Skeletal muscle tissue (tissue), 4 donors: ENCODE measurements around the gene KIF5C. TPM values are rescaled to one million over a fixed set of nuclear protein-coding genes. Genes with fewer than 3 reads are reported as not detected.
A peak's percentile ranks its signal among the peaks of the same experiment; 100 is the strongest.

Experiments
- H3K27ac ChIP-seq: one replicate; pipeline ENCODE4 v1.7.0; 2013; ENCODE audit warnings: mild to moderate bottlenecking, low read depth, low read length, inconsistent platforms
- H3K27me3 ChIP-seq, 3 donors: one replicate each; pipeline ENCODE4 v1.7.0; 2013; ENCODE audit warnings: low read length in 3 of 3; ENCODE audit not compliant: control insufficient read depth in 3 of 3, insufficient read depth in 3 of 3
- H3K36me3 ChIP-seq, 3 donors: one replicate each; pipeline ENCODE4 v1.7.0; 2013; ENCODE audit warnings: low read length in 3 of 3; ENCODE audit not compliant: control insufficient read depth in 3 of 3, insufficient read depth in 3 of 3
- H3K4me1 ChIP-seq, 3 donors: one replicate each; pipeline ENCODE4 v1.7.0; 2013; ENCODE audit warnings: low read length in 3 of 3, mild to moderate bottlenecking in 3 of 3; ENCODE audit not compliant: control insufficient read depth in 3 of 3, insufficient read depth in 3 of 3
- H3K4me3 ChIP-seq, 3 donors: one replicate each; pipeline ENCODE4 v1.7.0; 2013; ENCODE audit warnings: low read length in 3 of 3
- H3K9ac ChIP-seq, 3 donors: one replicate each; pipeline ENCODE4 v1.7.0; 2013; ENCODE audit warnings: low read length in 3 of 3, mild to moderate bottlenecking in 3 of 3, moderate library complexity in 2 of 3, low read depth in 1 of 3
- H3K9me3 ChIP-seq, 3 donors: one replicate each; pipeline ENCODE4 v1.7.0; 2013; ENCODE audit warnings: low read length in 3 of 3; ENCODE audit not compliant: control insufficient read depth in 3 of 3
- total RNA-seq: library from RNA; depleted of rRNA; stranded (reverse); fragments of >200 nt; gene quantifications from one replicate; pipeline ENCODE4 v1.2.3, GENCODE V29; 2014
- donor health status: Osteomylitis.

Gene KIF5C
- total RNA-seq, 1 donor from 2014 or later = 1.0 TPM

- Histone ChIP-seq H3K9me3 (no peaks in the 10 kb centered on the region), H3K27me3 (peaks cover 0 to 4% (median 0%) of the 10 kb centered on the region in 3 donors), H3K27ac (no peak overlapping the region), H3K36me3 (no peaks in the 10 kb centered on the region), H3K9ac (no peak overlapping the region), H3K4me1 (no peaks in the 10 kb centered on the region), H3K4me3 (no peak overlapping the region)
These were observed 134.8 kb downstream of the KIF5C start for GRCh38 chr2:149009576-149010461.

GRCh38 chr2:149012545-149012944 lies 137.5 kb downstream of the KIF5C start:
- Histone ChIP-seq H3K27ac (no peak overlapping the region), H3K36me3 (no peaks in the 10 kb centered on the region), H3K9ac (no peak overlapping the region), H3K4me1 (peaks cover 0 to 2% (median 0%) of the 10 kb centered on the region in 3 donors), H3K27me3 (peaks cover 0 to 4% (median 0%) of the 10 kb centered on the region in 3 donors), H3K9me3 (no peaks in the 10 kb centered on the region), H3K4me3 (no peak overlapping the region)

- Histone ChIP-seq H3K27ac (no peak overlapping the region), H3K36me3 (no peaks in the 10 kb centered on the region), H3K27me3 (no peaks in the 10 kb centered on the region)
These were observed 140.5 kb downstream of the KIF5C start for GRCh38 chr2:149015501-149015900.

GRCh38 chr2:149015926-149016563 lies 141.0 kb downstream of the KIF5C start:
- Histone ChIP-seq H3K27ac (no peak overlapping the region), H3K27me3 (no peaks in the 10 kb centered on the region), H3K4me3 (no peak overlapping the region), H3K9me3 (no peaks in the 10 kb centered on the region), H3K36me3 (no peaks in the 10 kb centered on the region), H3K4me1 (peaks cover 0 to 2% (median 0%) of the 10 kb centered on the region in 3 donors), H3K9ac (no peak overlapping the region)

More at GRCh38 chr2:149015501-149015900, 140.5 kb downstream of the KIF5C start:
- Histone ChIP-seq H3K9me3 (no peaks in the 10 kb centered on the region), H3K4me1 (peaks cover 0 to 2% (median 0%) of the 10 kb centered on the region in 3 donors), H3K9ac (no peak overlapping the region), H3K4me3 (no peak overlapping the region)

GRCh38 chr2:149017116-149017985 lies 142.3 kb downstream of the KIF5C start:
- no peak overlapping the region for H3K27ac ChIP-seq
- H3K9ac ChIP-seq = no peak overlapping the region
- H3K9me3 ChIP-seq = no peaks in the 10 kb centered on the region
- no peaks in the 10 kb centered on the region for H3K36me3 ChIP-seq
- H3K4me3 ChIP-seq = peak overlapping the region in 1 of 3 donors; percentile 35
- H3K4me1 ChIP-seq = peaks cover 0 to 2% (median 0%) of the 10 kb centered on the region in 3 donors
- no peaks in the 10 kb centered on the region for H3K27me3 ChIP-seq

- Histone ChIP-seq H3K4me1 (peaks cover 0 to 2% (median 0%) of the 10 kb centered on the region in 3 donors), H3K9me3 (no peaks in the 10 kb centered on the region), H3K27ac (no peak overlapping the region), H3K27me3 (no peaks in the 10 kb centered on the region), H3K9ac (no peak overlapping the region), H3K36me3 (no peaks in the 10 kb centered on the region), H3K4me3 (no peak overlapping the region)
These were observed 144.0 kb downstream of the KIF5C start for GRCh38 chr2:149018981-149019380.

GRCh38 chr2:149019768-149020167 lies 144.7 kb downstream of the KIF5C start:
- Histone ChIP-seq H3K4me3 (no peak overlapping the region), H3K9ac (no peak overlapping the region)

GRCh38 chr2:149020432-149020851 lies 145.4 kb downstream of the KIF5C start:
- Histone ChIP-seq H3K9ac (no peak overlapping the region), H3K4me1 (peaks cover 0 to 2% (median 0%) of the 10 kb centered on the region in 3 donors), H3K27me3 (no peaks in the 10 kb centered on the region), H3K36me3 (no peaks in the 10 kb centered on the region), H3K4me3 (no peak overlapping the region), H3K27ac (no peak overlapping the region), H3K9me3 (no peaks in the 10 kb centered on the region)

More at GRCh38 chr2:149019768-149020167, 144.7 kb downstream of the KIF5C start:
- H3K36me3 ChIP-seq = no peaks in the 10 kb centered on the region
- no peak overlapping the region for H3K27ac ChIP-seq
- H3K4me1 ChIP-seq = peaks cover 0 to 2% (median 0%) of the 10 kb centered on the region in 3 donors
- no peaks in the 10 kb centered on the region for H3K9me3 ChIP-seq
- H3K27me3 ChIP-seq = no peaks in the 10 kb centered on the region

- Histone ChIP-seq H3K9ac (no peak overlapping the region), H3K36me3 (no peaks in the 10 kb centered on the region), H3K4me3 (no peak overlapping the region), H3K27ac (no peak overlapping the region), H3K4me1 (peaks cover 0 to 2% (median 0%) of the 10 kb centered on the region in 3 donors), H3K9me3 (no peaks in the 10 kb centered on the region), H3K27me3 (no peaks in the 10 kb centered on the region)
These were observed 146.3 kb downstream of the KIF5C start for GRCh38 chr2:149021271-149021719.
